HUES6 (cell line): ENCODE results near the gene CRACR2A.

ENCODE experiments used
- H3K27ac ChIP-seq: 2 replicates; pipeline ENCODE4 v1.7.0; 2013; ENCODE audit warnings: low read depth, mild to moderate bottlenecking, low read length, inconsistent platforms
- H3K27me3 ChIP-seq: 2 replicates; pipeline ENCODE4 v1.6.1; 2013; ENCODE audit warnings: low read length; ENCODE audit not compliant: control insufficient read depth, insufficient read depth
- H3K36me3 ChIP-seq: 2 replicates; pipeline ENCODE4 v1.6.1; 2013; ENCODE audit warnings: low read length; ENCODE audit not compliant: control insufficient read depth, insufficient read depth
- H3K4me1 ChIP-seq: 2 replicates; pipeline ENCODE4 v1.6.1; 2013; ENCODE audit warnings: low read length; ENCODE audit not compliant: control insufficient read depth, insufficient read depth
- H3K4me3 ChIP-seq: 2 replicates; pipeline ENCODE4 v1.5.1; 2013; ENCODE audit warnings: low read depth, low read length
- H3K9ac ChIP-seq: one replicate; pipeline ENCODE4 v1.6.1; 2013; ENCODE audit warnings: mild to moderate bottlenecking, low read length
- H3K9me3 ChIP-seq: 2 replicates; pipeline ENCODE4 v1.6.1; 2013; ENCODE audit warnings: low read depth, low read length; ENCODE audit not compliant: control insufficient read depth, insufficient read depth

Gene CRACR2A

GRCh38 chr12:3627336-3627735 is 125.6 kb downstream of the CRACR2A start:
- Histone ChIP-seq H3K4me1 (peaks cover 5% of the 10 kb centered on the region), H3K9me3 (no peaks in the 10 kb centered on the region), H3K9ac (no peak overlapping the region), H3K36me3 (no peaks in the 10 kb centered on the region), H3K27ac (no peak overlapping the region), H3K4me3 (no peak overlapping the region), H3K27me3 (no peaks in the 10 kb centered on the region)

GRCh38 chr12:3624273-3624672 is 128.6 kb downstream of the CRACR2A start:
- Histone ChIP-seq H3K27ac (no peak overlapping the region), H3K4me1 (peaks cover 6% of the 10 kb centered on the region), H3K4me3 (no peak overlapping the region), H3K9me3 (no peaks in the 10 kb centered on the region), H3K27me3 (no peaks in the 10 kb centered on the region), H3K36me3 (no peaks in the 10 kb centered on the region), H3K9ac (no peak overlapping the region)

- Histone ChIP-seq H3K27me3 (no peaks in the 10 kb centered on the region), H3K9me3 (no peaks in the 10 kb centered on the region), H3K9ac (no peak overlapping the region), H3K4me1 (peaks cover 6% of the 10 kb centered on the region; the same call in 1 of the 2 replicates), H3K36me3 (no peaks in the 10 kb centered on the region), H3K27ac (no peak overlapping the region), H3K4me3 (no peak overlapping the region)
These were observed 129.9 kb downstream of the CRACR2A start for GRCh38 chr12:3622822-3623690.

GRCh38 chr12:3622021-3622821 is 130.7 kb downstream of the CRACR2A start:
- no peaks in the 10 kb centered on the region for H3K36me3 ChIP-seq
- H3K4me1 ChIP-seq = peaks cover 6% of the 10 kb centered on the region; the same call in 1 of the 2 replicates
- H3K27me3 ChIP-seq = no peaks in the 10 kb centered on the region
- no peak overlapping the region for H3K9ac ChIP-seq
- H3K27ac ChIP-seq = no peak overlapping the region
- H3K9me3 ChIP-seq = no peaks in the 10 kb centered on the region
- no peak overlapping the region for H3K4me3 ChIP-seq

- Histone ChIP-seq H3K36me3 (no peaks in the 10 kb centered on the region), H3K9me3 (no peaks in the 10 kb centered on the region), H3K4me1 (peaks cover 6% of the 10 kb centered on the region; the same call in 1 of the 2 replicates), H3K27ac (no peak overlapping the region), H3K27me3 (no peaks in the 10 kb centered on the region), H3K9ac (no peak overlapping the region), H3K4me3 (no peak overlapping the region)
These were observed 132.1 kb downstream of the CRACR2A start for GRCh38 chr12:3620856-3621255.

GRCh38 chr12:3617565-3617964 is 135.3 kb downstream of the CRACR2A start:
- Histone ChIP-seq H3K9me3 (no peaks in the 10 kb centered on the region), H3K27me3 (no peaks in the 10 kb centered on the region), H3K9ac (no peak overlapping the region), H3K36me3 (no peaks in the 10 kb centered on the region), H3K27ac (no peak overlapping the region), H3K4me1 (peaks cover 9% of the 10 kb centered on the region), H3K4me3 (no peak overlapping the region)

- no peaks in the 10 kb centered on the region for H3K27me3 ChIP-seq
These were observed 137.0 kb downstream of the CRACR2A start for GRCh38 chr12:3615862-3616261.

GRCh38 chr12:3614806-3615466 is 138.0 kb downstream of the CRACR2A start:
- no peak overlapping the region for H3K27ac ChIP-seq
- H3K36me3 ChIP-seq = no peaks in the 10 kb centered on the region
- no peaks in the 10 kb centered on the region for H3K27me3 ChIP-seq
- no peaks in the 10 kb centered on the region for H3K9me3 ChIP-seq
- peaks cover 3% of the 10 kb centered on the region; the same call in 1 of the 2 replicates for H3K4me1 ChIP-seq
- no peak overlapping the region for H3K9ac ChIP-seq
- no peak overlapping the region for H3K4me3 ChIP-seq

More at GRCh38 chr12:3615862-3616261, 137.0 kb downstream of the CRACR2A start:
- Histone ChIP-seq H3K36me3 (no peaks in the 10 kb centered on the region), H3K4me1 (peaks cover 3% of the 10 kb centered on the region; the same call in 1 of the 2 replicates), H3K9me3 (no peaks in the 10 kb centered on the region), H3K9ac (no peak overlapping the region), H3K27ac (no peak overlapping the region), H3K4me3 (no peak overlapping the region)

GRCh38 chr12:3613641-3614395 is 139.1 kb downstream of the CRACR2A start:
- Histone ChIP-seq H3K9me3 (no peaks in the 10 kb centered on the region), H3K27ac (no peak overlapping the region), H3K27me3 (no peaks in the 10 kb centered on the region), H3K4me1 (peaks cover 3% of the 10 kb centered on the region; the same call in 1 of the 2 replicates), H3K4me3 (no peak overlapping the region), H3K9ac (no peak overlapping the region), H3K36me3 (no peaks in the 10 kb centered on the region)
